Activated CD4-positive, alpha-beta memory T cell treated with anti-CD3 and anti-CD28 coated beads for 36 hours (primary cell): ENCODE data around the gene GABARAPL1. TPM values are rescaled to one million over a fixed set of nuclear protein-coding genes. Genes with fewer than 3 reads are reported as not detected.
"Not testable (repeated sequence)": the region's sequence is repeated elsewhere in the genome, so short reads cannot be mapped to it uniquely, and the experiment has no call there.

ENCODE experiments used
- CTCF ChIA-PET: fragments of 350-600 bp; sonication (Branson Sonifier 250); formaldehyde crosslinking; loops from one replicate; lab custom pipeline; 2021; ENCODE audit warnings: antibody characterized with exemption, inconsistent platforms; lab: Charles Lee
- POLR2A ChIA-PET: fragments of 350-600 bp; sonication (Branson Sonifier 250); formaldehyde crosslinking; loops from one replicate; lab custom pipeline; 2021; ENCODE audit warnings: antibody characterized with exemption; lab: Charles Lee
- DNase-seq: peaks from one replicate; pipeline ENCODE4 v3.0.0-alpha.2; 2020
- H3K27ac Mint-ChIP-seq: one replicate; pipeline ENCODE4 v1.8.0; 2021; ENCODE audit warnings: mixed read lengths
- H3K27me3 Mint-ChIP-seq: one replicate; pipeline ENCODE4 v1.8.0; 2021; ENCODE audit warnings: mixed read lengths
- H3K36me3 Mint-ChIP-seq: one replicate; pipeline ENCODE4 v1.8.0; 2021; ENCODE audit warnings: mixed read lengths
- H3K4me1 Mint-ChIP-seq: one replicate; pipeline ENCODE4 v1.8.0; 2021; ENCODE audit warnings: low read depth, mixed read lengths
- H3K4me3 Mint-ChIP-seq: one replicate; pipeline ENCODE4 v1.8.0; 2021; ENCODE audit warnings: mild to moderate bottlenecking, mixed read lengths
- H3K9me3 Mint-ChIP-seq: one replicate; pipeline ENCODE4 v1.8.0; 2021; ENCODE audit warnings: mixed read lengths
- intact Hi-C: fragments of 100-400 bp; cut with micrococcal nuclease; formaldehyde crosslinking; loops from one replicate; pipeline ENCODE4 v1.15.1; 2023
- total RNA-seq, 2 experiments: library from RNA; stranded (reverse); gene quantifications; one replicate each; pipeline ENCODE4 v1.2.3, GENCODE V29; 2021

GABARAPL1 gene
- total RNA-seq, 2 experiments from 2014 or later = 7.2 to 8.9 TPM

DNA sequence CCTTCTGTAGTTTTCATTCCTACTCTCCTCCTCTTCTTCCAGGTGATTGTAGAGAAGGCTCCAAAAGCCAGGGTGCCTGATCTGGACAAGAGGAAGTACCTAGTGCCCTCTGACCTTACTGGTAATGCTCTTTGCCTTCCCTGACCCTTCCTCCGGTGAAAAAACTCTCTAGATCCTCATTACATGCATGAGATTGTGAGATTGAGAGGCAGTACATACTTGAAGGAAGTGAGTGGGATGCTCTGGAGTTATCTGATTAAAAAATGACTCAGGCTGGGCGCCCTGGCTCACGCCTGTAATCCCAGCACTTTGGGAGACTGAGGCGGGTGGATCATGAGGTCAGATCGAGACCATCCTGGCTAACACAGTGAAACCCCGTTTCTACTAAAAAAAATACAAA is 5.3 kb downstream of the GABARAPL1 start:
- peaks cover 21% of the 10 kb centered on the region for H3K36me3 Mint-ChIP-seq
- intact Hi-C loops = loop anchor here (10.0 kb wide), 2 partner anchors 273 to 1787 kb away; no protein-coding TSS in a partner anchor
- H3K27me3 Mint-ChIP-seq = no peaks in the 10 kb centered on the region
- ChIA-PET POLR2A (no interaction called here), CTCF (no interaction called here)
- H3K9me3 Mint-ChIP-seq = no peaks in the 10 kb centered on the region
- H3K4me3 Mint-ChIP-seq = no peak overlapping the region
- H3K4me1 Mint-ChIP-seq = peaks cover 24% of the 10 kb centered on the region
- no peak for DNase-seq
- no peak overlapping the region for H3K27ac Mint-ChIP-seq

DNA sequence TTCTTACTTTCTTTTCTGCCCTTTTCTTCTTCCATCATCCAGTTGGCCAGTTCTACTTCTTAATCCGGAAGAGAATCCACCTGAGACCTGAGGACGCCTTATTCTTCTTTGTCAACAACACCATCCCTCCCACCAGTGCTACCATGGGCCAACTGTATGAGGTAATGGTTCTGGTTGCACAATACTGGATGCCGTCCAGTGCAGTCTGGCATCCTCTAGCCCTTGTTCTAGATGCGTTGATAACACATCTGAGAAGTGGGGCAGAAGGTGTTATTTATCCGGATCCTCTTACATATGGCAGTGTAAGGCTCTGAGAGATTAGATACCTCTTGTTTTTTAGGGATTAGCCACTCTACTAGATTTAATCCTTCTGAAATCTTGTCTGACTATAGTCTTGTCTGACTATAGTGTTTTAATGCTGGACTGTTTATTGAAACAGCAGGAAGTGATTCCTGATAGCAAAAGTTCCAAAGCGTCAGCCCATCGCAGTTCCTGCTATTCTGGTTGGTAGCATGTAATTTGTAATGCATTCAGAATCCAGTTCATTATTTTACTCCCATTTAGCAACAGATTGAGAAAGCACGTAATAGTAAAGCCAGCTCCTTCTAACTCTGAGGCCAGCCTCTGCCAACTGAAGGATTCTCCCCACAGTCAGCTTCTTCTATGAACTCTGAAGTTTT is 7.9 kb downstream of the GABARAPL1 start:
- POLR2A ChIA-PET = no interaction called here
- Mint-ChIP-seq H3K4me3 (no peak overlapping the region), H3K27ac (no peak overlapping the region), H3K36me3 (peaks cover 35% of the 10 kb centered on the region), H3K9me3 (no peaks in the 10 kb centered on the region), H3K4me1 (peaks cover 4% of the 10 kb centered on the region), H3K27me3 (no peaks in the 10 kb centered on the region)
- intact Hi-C loops = no loop called here
- DNase-seq = no peak
- CTCF ChIA-PET = no interaction called here

DNA sequence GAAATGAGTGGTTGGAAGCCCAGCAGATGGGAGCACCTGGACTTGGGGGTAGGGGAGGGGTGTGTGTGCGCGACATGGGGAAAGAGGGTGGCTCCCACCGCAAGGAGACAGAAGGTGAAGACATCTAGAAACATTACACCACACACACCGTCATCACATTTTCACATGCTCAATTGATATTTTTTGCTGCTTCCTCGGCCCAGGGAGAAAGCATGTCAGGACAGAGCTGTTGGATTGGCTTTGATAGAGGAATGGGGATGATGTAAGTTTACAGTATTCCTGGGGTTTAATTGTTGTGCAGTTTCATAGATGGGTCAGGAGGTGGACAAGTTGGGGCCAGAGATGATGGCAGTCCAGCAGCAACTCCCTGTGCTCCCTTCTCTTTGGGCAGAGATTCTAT is 9.2 kb downstream of the GABARAPL1 start:
- no peaks in the 10 kb centered on the region for H3K27me3 Mint-ChIP-seq
- intact Hi-C loops = no loop called here
- no peak overlapping the region for H3K4me3 Mint-ChIP-seq
- H3K27ac Mint-ChIP-seq = no peak overlapping the region
- ChIA-PET CTCF (interaction anchor here (0.5 kb wide), 1 partner anchor 156 kb away, joined by 3 read pairs; no protein-coding TSS in a partner anchor), POLR2A (no interaction called here)
- H3K4me1 Mint-ChIP-seq = peaks cover 3% of the 10 kb centered on the region
- H3K36me3 Mint-ChIP-seq = peaks cover 35% of the 10 kb centered on the region
- no peak for DNase-seq
- H3K9me3 Mint-ChIP-seq = no peaks in the 10 kb centered on the region

DNA sequence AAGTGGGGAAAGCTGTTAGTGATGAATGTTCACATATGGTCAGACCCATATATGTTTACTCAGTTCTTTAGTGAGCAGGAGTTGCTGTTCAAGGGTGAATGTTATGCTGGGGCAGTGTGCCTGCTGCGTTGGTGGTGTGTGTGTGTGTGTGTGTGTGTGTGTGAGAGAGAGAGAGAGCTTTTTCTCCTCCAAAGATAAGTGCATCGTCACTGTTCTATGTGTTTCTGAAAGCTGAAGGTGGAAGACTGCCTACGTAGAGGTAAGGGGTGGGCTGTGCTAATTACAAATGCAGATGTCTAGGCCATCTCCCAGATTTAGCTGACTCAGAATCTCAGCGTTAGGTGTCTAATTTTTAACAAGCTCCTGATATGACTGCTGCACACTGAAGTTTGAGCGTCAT is 10.5 kb downstream of the GABARAPL1 start:
- DNase-seq = no peak
- H3K4me3 Mint-ChIP-seq = no peak overlapping the region
- intact Hi-C loops = no loop called here
- H3K9me3 Mint-ChIP-seq = no peaks in the 10 kb centered on the region
- peaks cover 35% of the 10 kb centered on the region for H3K36me3 Mint-ChIP-seq
- no peaks in the 10 kb centered on the region for H3K27me3 Mint-ChIP-seq
- ChIA-PET CTCF (no interaction called here), POLR2A (no interaction called here)
- no peak overlapping the region for H3K27ac Mint-ChIP-seq
- peaks cover 7% of the 10 kb centered on the region for H3K4me1 Mint-ChIP-seq

DNA sequence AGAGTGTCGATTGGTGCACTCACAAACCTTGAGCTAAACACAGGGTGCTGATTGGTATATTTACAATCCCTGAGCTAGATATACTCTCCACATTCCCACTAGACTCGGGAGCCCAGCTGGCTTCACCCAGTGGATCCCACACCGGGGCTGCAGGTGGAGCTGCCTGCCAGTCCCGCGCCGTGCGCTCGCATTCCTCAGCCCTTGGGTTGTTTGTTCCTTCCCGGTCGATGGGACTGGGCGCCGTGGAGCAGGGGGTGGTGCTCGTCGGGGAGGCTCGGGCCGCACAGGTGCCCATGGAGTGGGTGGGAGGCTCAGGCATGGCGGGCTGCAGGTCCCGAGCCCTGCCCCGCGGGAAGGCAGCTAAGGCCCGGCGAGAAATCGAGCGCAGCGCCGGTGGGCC is 12.7 kb downstream of the GABARAPL1 start:
- CTCF ChIA-PET, H3K27ac Mint-ChIP-seq, H3K4me1 Mint-ChIP-seq: not testable (repeated sequence)

DNA sequence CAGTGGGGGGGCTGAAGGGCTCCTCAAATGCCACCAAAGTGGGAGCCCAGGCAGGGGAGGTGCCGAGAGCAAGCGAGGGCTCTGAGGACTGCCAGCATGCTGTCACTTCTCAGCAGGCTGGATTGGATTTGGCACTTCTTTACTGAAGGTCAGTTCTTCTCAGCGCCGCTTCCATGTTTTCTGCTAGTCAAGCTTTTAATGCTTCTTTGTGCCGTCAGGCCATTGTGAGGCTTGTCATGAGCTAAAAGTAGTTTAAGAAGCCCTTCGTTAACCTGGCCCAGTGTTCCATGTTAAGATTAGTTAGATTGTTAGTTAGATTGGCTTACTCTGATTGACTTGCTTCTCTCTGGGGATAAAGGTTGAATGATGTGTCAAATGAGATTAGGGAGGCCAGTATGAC is 13.4 kb downstream of the GABARAPL1 start:
- peaks cover 28% of the 10 kb centered on the region for H3K36me3 Mint-ChIP-seq
- H3K9me3 Mint-ChIP-seq = no peaks in the 10 kb centered on the region
- H3K27me3 Mint-ChIP-seq = no peaks in the 10 kb centered on the region
- CTCF ChIA-PET = no interaction called here
- no peak overlapping the region for H3K4me3 Mint-ChIP-seq
- intact Hi-C loops = no loop called here
- H3K27ac Mint-ChIP-seq = no peak overlapping the region
- peaks cover 8% of the 10 kb centered on the region for H3K4me1 Mint-ChIP-seq
- POLR2A ChIA-PET = no interaction called here
- DNase-seq = no peak

More for the DNA sequence above, 12.7 kb downstream of the GABARAPL1 start:
- H3K27me3 Mint-ChIP-seq, H3K4me3 Mint-ChIP-seq, POLR2A ChIA-PET, intact Hi-C loops, H3K9me3 Mint-ChIP-seq, DNase-seq: not testable (repeated sequence)
- peaks cover 33% of the 10 kb centered on the region for H3K36me3 Mint-ChIP-seq

DNA sequence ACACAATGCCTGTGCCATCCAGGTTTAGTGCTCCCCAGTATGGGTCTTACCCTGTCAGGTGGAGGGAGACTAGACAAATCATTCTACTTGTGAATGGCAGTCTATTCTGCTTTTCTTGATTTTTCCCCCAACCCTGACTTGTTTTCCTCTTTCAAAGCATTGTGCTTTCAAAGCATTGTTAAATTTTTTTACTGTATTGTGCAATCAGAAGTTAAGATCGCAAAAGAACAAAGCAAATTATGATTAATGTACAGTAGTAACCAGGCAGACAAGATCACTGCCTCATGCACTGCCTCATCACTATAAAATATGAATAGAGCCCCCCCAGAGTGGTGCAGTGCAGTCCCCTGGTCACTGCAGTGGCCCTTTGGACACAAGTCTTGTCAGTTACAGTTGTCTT is 14.1 kb downstream of the GABARAPL1 start:
- Mint-ChIP-seq H3K36me3 (peaks cover 23% of the 10 kb centered on the region), H3K9me3 (no peaks in the 10 kb centered on the region), H3K4me3 (no peak overlapping the region), H3K4me1 (peaks cover 8% of the 10 kb centered on the region), H3K27ac (no peak overlapping the region), H3K27me3 (no peaks in the 10 kb centered on the region)
- POLR2A ChIA-PET = no interaction called here
- CTCF ChIA-PET = no interaction called here
- intact Hi-C loops = no loop called here
- no peak for DNase-seq

DNA sequence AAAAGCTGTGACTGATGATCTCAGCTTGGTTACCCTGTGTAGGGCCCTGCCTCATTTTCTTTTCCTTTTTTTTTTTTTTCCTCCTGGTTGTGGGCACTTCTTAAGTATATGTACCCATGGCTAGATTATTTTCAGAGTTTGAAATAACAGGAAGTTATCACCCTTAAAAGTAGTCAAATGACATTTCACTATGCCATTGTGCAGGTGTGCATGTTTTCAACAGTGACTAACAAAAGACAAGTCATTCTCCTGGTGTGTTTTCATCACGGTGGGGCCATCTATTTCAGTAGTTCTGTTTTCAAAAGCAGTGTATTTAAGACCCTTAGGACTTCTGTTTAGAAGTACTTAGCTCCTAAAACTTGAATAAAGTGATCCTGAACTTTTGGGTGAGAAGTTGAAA is 15.0 kb downstream of the GABARAPL1 start:
- Mint-ChIP-seq H3K9me3 (no peaks in the 10 kb centered on the region), H3K36me3 (peaks cover 17% of the 10 kb centered on the region), H3K27me3 (no peaks in the 10 kb centered on the region), H3K27ac (no peak overlapping the region), H3K4me1 (peaks cover 8% of the 10 kb centered on the region), H3K4me3 (no peak overlapping the region)
- no peak for DNase-seq
- intact Hi-C loops = no loop called here
- ChIA-PET POLR2A (no interaction called here), CTCF (interaction anchor here (0.9 kb wide), 1 partner anchor 8 kb away, joined by 3 read pairs; no protein-coding TSS in a partner anchor)

DNA sequence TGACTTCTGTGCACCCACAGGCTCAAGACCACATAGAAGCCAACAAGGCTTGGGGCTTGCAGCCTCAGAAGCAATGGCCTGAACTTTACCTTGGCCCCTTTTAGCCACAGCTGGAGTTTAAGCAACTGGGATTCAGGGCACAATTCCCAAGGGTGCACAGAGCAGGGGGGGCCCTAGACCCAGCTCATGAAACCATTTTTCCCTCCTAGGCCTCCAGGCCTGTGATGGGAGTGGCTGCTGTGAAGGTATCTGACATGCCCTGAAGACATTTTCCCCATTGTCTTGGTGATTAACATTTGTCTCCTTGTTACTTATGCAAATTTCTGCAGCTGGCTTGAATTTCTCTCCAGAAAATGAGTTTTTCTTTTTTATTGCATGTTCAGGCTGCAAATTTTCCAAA is 21.9 kb downstream of the GABARAPL1 start:
- Mint-ChIP-seq H3K27me3 (peaks cover 3% of the 10 kb centered on the region), H3K9me3 (peaks cover 23% of the 10 kb centered on the region), H3K4me3 (no peak overlapping the region), H3K27ac (no peak overlapping the region), H3K36me3 (peaks cover 7% of the 10 kb centered on the region), H3K4me1 (no peaks in the 10 kb centered on the region)
- ChIA-PET POLR2A (no interaction called here), CTCF (interaction anchor here (1.0 to 2.1 kb wide), 3 partner anchors 68 to 327 kb away, joined by 3 to 10 read pairs (median 3); no protein-coding TSS in a partner anchor)
- intact Hi-C loops = no loop called here
- DNase-seq = no peak

DNA sequence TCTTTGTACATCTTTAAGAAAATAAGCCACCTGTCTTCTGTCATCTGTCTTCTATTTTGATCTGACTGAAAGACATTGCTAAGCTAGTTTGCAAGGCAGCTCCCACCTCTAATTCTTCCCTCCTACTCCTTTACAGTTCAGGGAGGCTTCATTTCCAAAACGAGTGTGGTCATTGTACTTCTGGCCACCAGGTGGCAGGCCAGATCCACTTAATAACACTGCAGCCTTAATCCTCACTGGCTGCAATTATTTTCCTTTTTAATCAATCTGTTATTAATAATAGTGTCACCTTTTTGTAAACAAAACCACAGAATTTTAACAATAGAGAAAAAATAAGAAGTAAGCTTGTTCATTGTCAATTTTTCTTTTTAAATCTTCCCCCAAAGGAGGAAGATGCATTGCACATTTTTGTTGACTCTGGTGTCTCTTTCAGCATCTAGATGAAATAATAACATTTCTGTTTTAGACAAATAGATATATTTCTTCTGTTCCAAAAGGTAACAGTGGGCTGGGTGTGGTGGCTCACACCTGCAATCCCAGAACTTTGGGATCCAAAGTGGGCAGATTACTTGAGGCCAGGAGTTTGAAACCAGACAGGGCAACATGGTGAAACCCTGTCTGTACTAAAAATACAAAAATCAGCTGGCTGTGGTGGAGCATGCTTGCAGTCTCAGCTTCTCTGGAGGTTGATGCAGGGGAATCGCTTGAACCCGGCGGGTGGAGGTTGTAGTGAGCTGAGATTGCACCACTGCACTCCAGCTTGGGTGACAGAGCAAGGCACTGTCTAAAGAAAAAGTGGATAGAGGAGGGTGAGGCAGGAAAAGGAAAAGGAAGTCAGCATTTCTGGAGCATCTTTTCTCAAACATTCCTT is 23.3 kb downstream of the GABARAPL1 start:
- intact Hi-C loops = loop anchor here (1.0 to 5.0 kb wide), 5 partner anchors 95 to 1251 kb away; partner anchors contain the start of gene STYK1
- H3K27me3 Mint-ChIP-seq = peaks cover 3% of the 10 kb centered on the region
- H3K9me3 Mint-ChIP-seq = peaks cover 23% of the 10 kb centered on the region
- peaks cover 7% of the 10 kb centered on the region for H3K36me3 Mint-ChIP-seq
- H3K4me3 Mint-ChIP-seq = no peak overlapping the region
- peak; percentile 47 for DNase-seq
- no peaks in the 10 kb centered on the region for H3K4me1 Mint-ChIP-seq
- H3K27ac Mint-ChIP-seq = no peak overlapping the region
- ChIA-PET POLR2A (no interaction called here), CTCF (interaction anchor here (0.6 to 3.2 kb wide), 29 partner anchors 8 to 963 kb away, joined by 3 to 76 read pairs (median 4); no protein-coding TSS in a partner anchor)

DNA sequence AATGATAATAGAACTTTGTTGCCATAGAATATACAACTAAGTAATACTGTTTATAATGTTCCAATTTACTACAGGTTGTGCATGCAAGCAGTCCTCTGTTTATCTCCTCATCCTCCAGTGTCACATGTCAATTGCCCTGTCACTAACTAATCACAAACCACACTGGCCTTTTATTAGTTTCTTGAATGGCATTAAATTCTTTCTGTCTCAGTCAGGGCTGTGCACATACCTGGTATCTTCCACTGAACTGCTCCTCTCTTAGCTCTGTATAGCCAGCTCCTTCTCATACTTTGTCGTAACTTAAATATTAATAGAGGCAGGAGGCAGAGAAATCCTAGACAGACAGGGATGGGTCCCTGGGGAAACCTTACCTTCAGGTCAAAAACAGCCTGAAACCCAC is 24.0 kb downstream of the GABARAPL1 start:
- Mint-ChIP-seq H3K27me3 (peaks cover 3% of the 10 kb centered on the region), H3K4me3 (no peak overlapping the region), H3K4me1 (no peaks in the 10 kb centered on the region), H3K27ac (no peak overlapping the region), H3K36me3 (peaks cover 7% of the 10 kb centered on the region), H3K9me3 (peaks cover 23% of the 10 kb centered on the region)
- intact Hi-C loops = loop anchor here (2.0 to 5.0 kb wide), 3 partner anchors 94 to 1251 kb away; no protein-coding TSS in a partner anchor
- no peak for DNase-seq
- POLR2A ChIA-PET = no interaction called here
- CTCF ChIA-PET = interaction anchor here (1.0 to 3.2 kb wide), 12 partner anchors 8 to 513 kb away, joined by 3 to 76 read pairs (median 5); no protein-coding TSS in a partner anchor

DNA sequence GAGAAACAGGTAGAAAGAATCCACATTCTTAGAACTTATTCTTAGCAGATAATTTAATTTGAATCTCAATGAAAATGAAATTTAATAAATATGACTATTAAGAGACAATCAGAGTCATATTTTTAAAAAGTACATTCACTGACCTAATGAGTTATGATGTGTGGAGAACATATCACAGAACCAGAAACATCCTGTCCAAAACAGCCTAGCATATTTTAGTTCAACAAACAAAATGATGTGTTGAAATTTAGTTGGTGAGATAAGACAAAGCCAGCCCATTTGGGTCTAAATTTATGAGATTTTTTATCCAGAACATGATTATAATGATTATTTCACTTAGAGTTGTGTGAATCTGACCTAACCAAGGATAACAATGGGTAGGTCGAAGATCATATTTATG is 25.8 kb downstream of the GABARAPL1 start:
- no peak for DNase-seq
- peaks cover 23% of the 10 kb centered on the region for H3K9me3 Mint-ChIP-seq
- no peak overlapping the region for H3K4me3 Mint-ChIP-seq
- CTCF ChIA-PET = interaction anchor here (0.7 kb wide), 1 partner anchor 324 kb away, joined by 3 read pairs; no protein-coding TSS in a partner anchor
- POLR2A ChIA-PET = no interaction called here
- peaks cover 4% of the 10 kb centered on the region for H3K4me1 Mint-ChIP-seq
- peaks cover 8% of the 10 kb centered on the region for H3K27me3 Mint-ChIP-seq
- H3K27ac Mint-ChIP-seq = no peak overlapping the region
- H3K36me3 Mint-ChIP-seq = peaks cover 5% of the 10 kb centered on the region
- intact Hi-C loops = loop anchor here (5.0 kb wide), 2 partner anchors 514 to 1249 kb away; no protein-coding TSS in a partner anchor
